ENCODE data around the gene BPHL. TPM values are rescaled to one million over a fixed set of nuclear protein-coding genes. Genes with fewer than 3 reads are reported as not detected.
A peak's percentile ranks its signal among the peaks of the same experiment; 100 is the strongest.
"Not testable (repeated sequence)": the region's sequence is repeated elsewhere in the genome, so short reads cannot be mapped to it uniquely, and the experiment has no call there.

The BPHL gene
- total RNA-seq, 1 donor from 2014 or later: 26.5 TPM

DNA sequence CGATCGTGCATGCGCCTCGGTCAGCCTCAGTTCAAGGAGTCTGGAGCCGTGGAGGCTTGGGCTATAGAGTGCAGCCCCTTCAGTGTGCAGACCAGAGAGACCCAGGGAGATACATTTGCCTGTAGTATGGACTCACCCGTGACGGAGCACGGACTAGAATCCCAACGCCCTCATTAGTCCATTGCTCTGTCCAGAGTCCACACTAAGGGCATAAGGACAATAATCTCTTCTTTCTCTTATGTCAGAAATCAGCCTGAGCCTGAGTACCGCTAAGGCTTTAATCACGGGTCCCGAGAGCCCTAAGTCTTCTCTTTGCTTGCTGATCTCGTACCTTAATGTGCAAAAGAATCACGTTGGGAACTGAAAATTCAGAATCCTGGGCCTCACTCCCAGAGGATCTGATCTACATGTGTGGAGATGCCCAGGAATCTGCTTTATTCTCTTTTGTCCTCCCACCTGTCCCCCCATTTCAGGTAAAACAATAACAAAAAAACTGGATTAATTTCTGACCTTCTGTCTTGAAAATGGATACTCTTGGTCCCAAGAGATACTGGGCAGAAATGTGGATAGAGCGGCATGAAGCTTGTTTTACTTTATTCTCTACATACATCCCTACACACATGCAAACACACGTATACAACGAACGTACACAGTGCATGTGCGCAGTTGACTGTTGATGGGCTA is 671 bp downstream of the BPHL start:
- no peak for FAIRE-seq

DNA sequence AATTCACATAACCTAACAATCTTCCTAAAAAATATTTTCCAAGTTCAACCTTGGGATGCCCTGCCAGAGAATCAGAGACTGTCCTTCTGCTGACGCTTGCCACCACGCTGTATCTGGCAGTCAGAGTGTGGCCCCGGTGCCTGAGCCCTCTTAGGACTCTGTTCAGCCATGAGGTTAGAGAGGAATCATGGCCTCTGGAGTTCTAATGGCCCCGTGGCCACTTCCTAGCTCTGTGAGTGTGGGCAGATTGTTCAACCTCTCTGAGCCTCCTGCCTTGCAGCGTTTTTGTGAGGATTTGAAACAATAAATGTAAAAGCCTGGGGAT is 2.2 kb downstream of the BPHL start:
- DNase-seq (ENCODE audit: low spot score in 2 of 2): no peak
- no peak for FAIRE-seq

More for the DNA sequence above, 671 bp downstream of the BPHL start:
- DNase-seq (ENCODE audit: low spot score in 2 of 2): no peak

DNA sequence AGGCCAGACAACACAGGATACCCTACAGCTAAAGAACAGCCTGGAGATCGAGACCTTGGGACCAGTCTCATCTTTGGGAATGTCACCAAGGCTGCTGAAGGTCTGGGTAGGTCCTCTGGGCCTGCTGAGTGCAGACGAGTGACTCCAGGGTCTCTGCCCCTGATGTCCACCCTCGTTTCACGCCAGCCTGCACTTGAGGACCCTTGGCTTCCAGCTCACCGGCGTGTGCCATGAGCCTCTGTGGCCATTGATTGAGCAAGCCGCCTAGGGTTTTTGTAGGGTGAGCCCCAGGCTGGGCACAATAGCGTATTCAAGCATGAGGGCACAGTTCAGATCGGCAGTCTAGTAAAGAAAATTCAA is 4.3 kb downstream of the BPHL start:
- DNase-seq (ENCODE audit: low spot score in 2 of 2) (no peak), FAIRE-seq (no peak)

DNA sequence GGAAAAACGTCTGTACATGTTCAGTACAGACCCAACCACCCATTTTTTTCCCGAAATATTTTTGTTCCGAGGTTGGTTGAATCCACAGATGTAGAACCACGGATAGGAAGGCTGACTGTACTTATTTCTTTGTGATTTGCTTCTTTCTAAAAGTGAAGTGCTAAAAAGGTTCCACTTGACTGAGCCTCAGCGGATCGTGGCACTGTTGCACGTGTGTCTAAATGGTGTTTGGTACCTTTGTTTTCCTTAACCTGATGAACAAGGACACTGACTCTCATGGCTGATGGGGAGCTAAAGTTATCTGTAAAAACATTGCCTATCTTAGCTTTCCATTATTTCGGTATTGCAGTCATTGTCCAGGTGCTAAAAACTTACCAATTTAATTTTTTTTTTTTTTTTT is 6.2 kb downstream of the BPHL start:
- no peak for FAIRE-seq
- DNase-seq (ENCODE audit: low spot score in 2 of 2): no peak

DNA sequence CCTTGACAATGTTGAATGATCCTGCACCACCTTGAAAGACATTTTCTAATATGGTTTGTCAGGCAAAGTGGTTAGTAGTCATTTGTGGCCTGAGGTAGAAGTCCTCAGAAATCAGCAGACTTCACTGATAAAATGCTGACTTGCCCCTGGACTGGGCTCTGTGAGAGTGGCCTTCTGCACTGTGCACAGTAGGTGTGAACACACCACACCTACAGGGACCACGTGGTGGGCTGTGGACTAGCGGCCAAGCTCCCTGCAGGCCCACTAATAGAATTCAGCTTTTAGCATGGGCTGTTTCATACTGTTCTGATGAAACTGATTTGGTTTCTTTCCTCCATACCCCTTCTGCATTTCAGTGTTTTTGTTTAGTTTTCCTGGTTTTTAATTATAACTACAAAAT is 7.3 kb downstream of the BPHL start:
- no peak for FAIRE-seq
- DNase-seq (ENCODE audit: low spot score in 2 of 2): no peak

DNA sequence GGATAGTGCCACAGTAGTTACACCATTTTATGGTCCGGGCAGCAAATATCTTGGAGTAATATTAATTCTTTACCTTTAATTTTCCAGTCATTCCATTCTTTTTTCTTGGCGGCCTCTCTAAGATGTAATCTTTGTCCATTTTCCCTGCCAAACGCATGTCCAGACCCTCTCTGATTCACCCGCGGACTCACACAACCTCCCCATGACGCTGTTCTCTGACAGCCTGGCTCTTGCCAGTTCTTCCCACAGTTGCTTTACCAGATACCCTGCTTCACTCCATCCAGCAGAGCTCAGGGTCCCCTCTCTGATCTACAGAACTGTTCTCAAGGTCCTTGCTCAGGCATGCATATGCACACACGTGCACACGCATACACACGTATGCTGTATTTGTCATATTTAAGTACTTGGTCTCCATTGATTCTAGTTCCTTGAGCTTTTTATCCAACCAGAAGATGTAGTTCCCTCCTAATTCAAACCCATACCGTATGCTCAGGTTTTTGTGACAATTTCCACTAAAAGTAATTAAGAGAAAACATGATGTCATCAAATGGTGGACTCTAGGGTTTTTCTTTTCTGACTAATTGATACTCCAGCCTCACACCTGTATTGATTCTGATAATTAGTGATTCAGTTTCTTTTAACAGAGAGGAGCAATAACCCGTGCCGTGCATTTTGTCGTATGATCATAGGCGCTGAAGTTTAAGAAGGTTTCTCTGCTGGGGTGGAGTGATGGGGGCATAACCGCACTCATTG is 10.0 kb downstream of the BPHL start:
- FAIRE-seq: no peak
- DNase-seq (ENCODE audit: low spot score in 2 of 2): no peak

DNA sequence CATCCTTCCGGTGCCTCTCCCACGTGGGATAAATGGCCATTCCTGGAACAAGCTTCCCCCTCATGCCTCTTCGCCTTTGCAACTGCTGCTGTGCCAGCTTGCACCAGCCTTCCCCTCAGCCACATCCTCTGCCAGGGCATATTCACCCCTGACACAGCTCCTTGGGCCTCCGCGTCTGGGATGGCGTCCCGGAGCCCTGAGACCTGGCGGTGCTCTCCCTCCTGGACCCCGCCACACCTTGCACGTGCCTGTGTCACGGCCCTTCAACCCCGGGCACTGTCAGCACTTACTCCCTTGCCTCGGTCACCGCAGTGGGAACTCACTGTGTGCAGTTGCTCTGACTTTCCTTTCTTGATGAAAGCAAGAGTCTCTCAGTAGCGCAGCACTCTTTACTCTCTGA is 13.2 kb downstream of the BPHL start:
- DNase-seq (ENCODE audit: low spot score in 2 of 2): no peak
- no peak for FAIRE-seq

DNA sequence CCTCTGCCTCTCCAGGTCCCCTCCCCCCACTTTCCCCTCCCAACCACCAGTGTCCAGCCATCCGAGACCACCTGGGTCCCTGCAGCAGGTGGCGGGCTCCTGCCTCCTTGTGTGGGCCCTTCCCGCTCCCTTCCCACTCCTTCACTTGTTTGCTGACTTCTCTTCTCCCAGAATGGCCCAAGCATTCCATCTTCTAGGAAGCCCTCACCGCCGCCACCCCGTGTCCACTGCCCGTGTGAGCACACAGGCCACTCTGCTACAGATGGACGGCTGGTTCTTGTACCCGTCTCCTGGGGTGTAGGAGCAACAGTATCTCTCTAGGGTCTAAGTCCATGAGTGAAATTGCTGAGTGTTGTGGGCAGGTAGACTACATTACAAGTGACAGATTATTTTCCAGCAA is 15.0 kb downstream of the BPHL start:
- FAIRE-seq: no peak
- DNase-seq (ENCODE audit: low spot score in 2 of 2): no peak

DNA sequence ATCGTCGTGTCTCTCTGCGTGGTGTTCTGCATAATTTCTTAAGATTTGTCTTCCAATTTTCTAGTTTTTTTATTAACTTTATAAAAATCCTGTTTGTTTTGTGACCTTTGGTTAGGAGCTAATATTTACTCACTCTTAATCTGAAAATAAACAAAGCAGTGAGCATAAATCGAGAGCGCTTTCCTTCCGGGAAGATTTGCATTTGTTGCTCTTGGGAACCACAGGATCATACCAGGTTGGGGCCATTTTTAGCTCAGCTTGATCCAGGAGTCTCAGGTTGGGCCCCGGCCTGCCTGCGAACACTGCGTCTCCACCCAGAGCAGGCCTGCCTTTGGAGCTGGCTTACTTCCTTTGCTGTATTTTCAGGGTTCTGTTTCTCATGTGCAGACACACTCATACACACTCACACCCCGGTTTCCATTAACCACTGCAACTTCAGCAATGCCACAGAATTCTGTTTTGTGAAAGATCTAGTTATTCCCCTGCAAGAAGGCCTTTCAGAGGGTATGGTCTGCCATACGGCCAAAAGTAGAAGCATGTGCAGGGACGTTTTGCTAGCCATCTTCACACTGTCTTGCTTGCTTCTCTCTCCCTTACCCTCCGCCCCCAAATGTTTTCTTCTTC is 17.3 kb downstream of the BPHL start:
- DNase-seq (ENCODE audit: low spot score in 2 of 2) (no peak), FAIRE-seq (no peak)

DNA sequence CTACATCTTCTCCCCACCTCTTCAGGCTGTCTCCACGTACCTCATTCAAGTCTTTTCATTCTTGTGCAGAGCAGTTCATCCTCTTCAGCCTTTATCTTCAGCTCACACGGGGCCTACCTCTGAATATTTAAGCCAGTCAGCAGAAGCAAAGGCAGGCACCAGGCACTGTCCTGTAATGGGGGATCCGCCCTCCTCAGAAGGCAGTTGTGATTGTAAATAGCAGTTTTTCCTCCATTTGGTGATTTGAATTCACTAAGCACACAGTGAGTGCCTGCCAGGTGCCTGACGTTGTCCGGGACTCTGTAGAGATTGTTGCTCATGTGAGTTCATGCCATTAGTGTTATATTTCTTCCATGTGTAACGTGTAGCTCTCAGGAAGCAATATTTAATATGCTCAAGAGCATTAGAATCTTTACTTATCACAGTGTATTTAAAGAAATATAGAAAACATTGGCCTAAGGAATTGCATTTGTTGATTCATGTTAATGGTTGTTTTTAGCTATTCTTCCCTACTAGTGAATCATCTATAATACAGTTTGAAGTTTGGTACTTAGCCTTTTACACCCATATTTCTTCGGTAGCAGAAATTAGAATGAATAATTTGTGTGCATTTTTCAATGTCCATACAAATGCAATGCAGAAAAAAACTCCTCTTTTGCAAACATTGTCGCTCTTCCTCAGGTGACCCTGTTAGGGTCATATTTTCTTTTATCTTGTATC is 17.9 kb downstream of the BPHL start:
- FAIRE-seq (no peak), DNase-seq (ENCODE audit: low spot score in 2 of 2) (no peak)

DNA sequence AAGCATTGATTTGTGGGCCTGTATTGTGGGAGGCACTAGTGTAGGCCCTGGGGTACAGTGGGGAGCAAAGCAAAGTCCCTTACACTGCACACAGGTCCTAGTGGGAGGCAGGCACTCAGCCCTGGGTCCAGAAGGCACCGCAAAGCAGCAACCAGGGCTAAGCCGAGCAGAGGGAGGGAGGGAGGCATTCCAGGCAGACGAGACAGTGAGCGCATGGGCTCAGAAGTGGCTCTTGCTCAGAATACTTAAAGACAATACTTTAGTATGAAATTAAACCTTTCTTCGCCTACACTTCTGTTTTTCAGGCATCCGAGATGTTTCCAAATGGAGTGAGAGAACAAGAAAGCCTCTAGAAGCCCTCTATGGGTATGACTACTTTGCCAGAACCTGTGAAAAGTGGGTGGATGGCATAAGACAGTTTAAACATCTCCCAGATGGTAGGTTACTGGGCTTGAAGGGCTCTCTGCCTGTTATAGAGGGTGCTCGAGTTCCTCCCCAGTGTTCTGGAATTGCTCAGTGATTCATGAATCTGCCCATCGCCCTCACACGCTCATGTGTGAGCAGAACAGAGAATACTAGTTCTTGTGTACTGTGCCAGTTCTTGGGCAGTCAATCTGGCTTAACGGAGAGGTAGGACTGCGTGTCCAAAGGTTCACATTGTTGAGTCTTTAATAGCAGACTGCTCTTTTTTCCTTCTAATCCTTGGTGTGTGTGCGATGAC is 18.7 kb downstream of the BPHL start:
- DNase-seq (ENCODE audit: low spot score in 2 of 2) (no peak), FAIRE-seq (no peak)

DNA sequence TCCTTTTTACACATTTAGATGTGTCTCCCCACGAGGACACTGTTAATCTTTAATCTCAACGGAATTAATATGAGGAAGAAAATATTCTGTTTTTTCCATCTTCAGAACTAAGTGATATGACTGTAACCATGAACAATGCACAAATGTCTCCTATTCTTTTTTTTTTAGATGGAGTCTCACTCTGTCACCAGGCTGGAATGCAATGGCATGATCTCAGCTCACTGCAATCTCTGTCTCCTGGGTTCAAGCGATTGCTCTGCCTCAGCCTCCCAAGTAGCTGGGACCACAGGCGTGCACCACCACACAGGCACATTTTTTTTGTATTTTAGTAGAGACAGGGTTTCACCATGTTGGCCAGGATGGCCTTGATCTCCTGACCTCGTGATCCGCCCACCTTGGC is 19.4 kb downstream of the BPHL start:
- DNase-seq (ENCODE audit: low spot score in 2 of 2); FAIRE-seq: not testable (repeated sequence)

DNA sequence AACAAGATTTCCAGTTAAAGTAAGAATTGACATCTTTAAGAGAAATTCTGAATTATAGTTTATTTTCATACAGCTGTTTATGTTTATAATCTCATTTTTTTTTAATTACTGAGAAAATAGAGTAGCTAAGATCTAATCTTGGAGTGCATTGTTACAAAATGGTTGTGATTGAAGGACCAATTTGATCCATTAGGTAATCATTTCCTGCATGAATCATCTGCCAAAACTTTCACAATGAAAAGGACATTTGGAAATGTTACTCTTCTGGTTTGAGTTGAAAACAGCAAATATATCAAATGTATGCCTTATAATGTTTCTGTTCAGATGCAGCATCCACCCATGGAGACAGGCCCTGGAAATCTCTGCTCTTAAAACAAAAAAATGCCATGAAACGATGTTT is 19.8 kb downstream of the BPHL start:
- DNase-seq (ENCODE audit: low spot score in 2 of 2): no peak
- FAIRE-seq: no peak

DNA sequence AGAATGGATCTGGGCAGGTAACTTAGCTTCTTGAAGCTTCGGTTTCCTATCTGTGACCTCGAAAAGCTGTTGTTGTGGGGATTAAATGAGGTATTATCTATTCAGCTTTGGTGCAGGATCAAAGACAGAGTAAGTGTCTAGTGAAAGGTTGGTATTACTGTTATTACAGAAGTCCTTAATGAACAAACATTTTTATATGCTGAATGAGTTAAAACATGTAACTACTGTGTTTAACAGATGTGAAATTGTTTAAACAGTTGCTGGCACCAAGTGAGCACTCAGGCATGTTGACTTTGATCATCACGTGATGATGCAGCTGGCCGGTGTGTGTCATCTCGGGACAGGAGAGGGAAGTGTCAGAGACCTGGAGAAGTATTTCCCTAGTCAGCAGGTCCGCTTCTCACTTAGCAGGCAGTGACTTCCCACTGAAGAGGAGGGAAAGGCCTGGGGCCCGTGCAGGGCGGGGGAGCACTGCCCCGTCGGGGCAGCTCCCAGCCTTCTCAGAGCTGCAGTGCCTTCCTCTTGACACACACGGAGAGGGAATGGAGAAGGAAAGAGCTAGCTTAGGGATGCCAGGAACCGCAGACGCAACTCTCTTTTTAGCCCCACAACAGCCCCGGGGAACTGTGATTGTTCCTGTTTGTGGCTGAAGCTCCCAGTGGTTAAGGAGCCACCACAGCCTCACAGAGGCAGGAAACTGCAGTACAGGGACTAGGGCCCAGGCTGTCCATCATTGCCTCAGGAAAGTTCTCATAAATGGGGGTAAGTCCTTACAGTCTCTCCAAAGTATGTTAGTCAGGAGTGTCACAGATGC is 20.8 kb downstream of the BPHL start:
- FAIRE-seq: no peak
- peak in 1 of 2 donors; percentile 40 for DNase-seq (ENCODE audit: low spot score in 2 of 2)

DNA sequence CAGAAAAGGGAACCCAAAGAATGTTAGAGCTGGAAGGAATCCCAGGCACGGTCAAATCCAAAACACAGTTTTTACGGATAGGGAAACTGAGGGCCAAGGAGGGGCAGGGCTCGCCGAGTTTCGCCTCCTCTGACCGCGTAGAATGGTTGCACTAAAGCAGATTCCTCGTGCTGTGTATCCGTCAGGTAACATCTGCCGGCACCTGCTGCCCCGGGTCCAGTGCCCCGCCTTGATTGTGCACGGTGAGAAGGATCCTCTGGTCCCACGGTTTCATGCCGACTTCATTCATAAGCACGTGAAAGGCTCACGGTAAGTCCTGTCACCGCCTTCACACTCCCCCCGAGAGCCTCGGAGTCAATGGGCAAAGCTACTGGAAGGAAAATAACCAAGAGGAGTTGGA is 21.7 kb downstream of the BPHL start:
- DNase-seq (ENCODE audit: low spot score in 2 of 2) (no peak), FAIRE-seq (no peak)

DNA sequence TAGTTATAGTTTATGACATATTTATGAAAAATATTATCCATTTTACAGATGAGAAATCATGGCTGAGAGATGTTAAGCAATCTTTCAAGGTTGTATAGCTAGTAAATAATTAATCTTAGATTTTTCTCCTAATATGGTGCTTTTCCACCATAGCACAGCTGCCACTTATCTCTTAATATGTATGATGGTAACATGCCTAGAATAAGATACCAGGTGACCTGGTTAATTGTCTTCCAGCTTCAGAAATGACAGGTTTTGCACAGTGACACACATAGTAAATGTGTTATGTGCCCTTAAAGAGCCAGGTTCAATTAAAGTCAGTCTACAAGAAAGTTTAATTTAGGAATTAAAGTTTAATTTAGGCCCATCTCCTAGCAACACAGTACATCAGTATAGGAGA is 24.0 kb downstream of the BPHL start:
- DNase-seq (ENCODE audit: low spot score in 2 of 2): no peak
- FAIRE-seq: no peak

DNA sequence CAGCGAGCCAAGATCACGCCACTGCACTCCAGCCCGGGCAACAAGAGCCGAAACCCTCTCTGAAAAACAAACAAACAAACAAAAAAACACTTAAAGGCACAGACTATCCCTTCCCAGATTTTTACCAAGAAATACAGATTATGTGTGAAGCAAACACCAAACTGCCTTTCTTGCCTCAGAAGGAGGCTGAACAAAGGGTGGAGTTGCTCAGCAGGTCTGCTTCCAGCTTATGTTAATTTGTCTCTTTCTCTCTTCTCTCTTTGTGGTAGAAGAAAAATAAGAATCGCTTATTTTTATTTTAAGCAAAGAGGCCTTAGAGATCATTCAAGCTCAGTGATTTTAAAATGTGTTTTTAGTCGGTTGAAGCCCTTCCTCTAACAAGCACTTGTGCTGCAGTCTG is 24.6 kb downstream of the BPHL start:
- FAIRE-seq (no peak), DNase-seq (ENCODE audit: low spot score in 2 of 2) (no peak)

DNA sequence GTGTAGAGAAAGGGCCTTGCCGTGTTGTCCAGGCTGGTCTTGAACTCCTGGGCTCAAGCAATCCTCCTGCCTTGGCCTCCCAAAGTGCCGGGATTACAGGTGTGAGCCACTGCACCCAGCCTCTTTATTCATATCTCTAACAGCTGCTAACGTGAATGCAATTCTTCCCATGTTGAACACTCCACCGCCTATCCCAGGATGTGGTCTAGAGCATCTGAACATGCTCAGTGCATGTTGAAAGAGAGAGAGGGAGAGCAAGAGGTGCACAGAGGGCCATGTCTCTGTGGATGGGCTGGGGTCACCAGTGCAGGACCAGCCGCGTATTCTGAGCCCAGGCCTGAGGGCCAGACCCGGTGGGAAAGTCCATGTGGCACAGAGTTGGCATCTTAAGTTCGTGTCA is 26.1 kb downstream of the BPHL start:
- FAIRE-seq: no peak
- no peak for DNase-seq (ENCODE audit: low spot score in 2 of 2)

DNA sequence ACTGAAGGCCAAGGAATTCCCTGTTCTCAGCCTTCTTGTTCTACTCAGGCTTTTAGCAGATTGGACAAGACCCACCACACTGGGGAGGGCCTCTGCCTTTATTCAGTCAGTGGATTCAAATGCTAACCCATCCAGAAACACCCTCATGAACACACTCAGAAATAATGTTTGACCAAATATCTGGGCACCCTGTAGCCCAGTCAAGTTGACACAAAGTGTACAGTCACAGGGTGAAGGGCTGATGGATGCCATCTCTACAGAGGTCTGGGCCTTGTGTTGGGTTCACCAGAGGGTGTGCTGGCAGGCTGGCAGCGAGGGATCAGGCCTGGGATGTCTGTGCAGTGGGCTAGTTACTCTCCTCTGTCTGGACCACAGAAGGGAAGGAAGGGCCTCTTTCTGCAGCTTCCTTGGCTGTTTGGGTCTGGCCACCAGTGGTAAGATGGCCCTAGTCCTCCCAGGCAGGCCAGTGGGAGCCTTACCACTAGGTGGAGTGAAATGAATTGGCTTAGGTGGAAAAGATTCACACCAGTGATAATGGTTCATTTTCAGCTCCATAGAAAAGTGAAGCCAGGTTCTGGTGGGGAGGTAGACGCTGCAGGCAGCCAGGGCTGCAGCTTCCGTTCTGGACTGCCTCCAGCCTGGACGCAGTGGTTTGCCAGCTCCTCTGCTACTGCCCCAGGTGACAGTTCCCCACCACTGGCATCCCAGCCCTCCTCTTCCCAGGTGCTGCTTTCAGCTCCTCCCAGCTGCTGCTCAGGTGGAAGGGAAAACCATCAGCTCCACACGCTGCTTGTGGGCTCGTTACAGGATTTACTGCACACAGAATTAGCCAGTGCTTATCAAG is 29.6 kb downstream of the BPHL start:
- FAIRE-seq: no peak
- no peak for DNase-seq (ENCODE audit: low spot score in 2 of 2)
